D721Med (cell line): ENCODE results near the gene FAM114A2.

Source experiments
- DNase-seq: peaks from one replicate; pipeline ENCODE4 v3.0.0; 2011; ENCODE audit warnings: low spot score; ENCODE audit not compliant: insufficient read length
- FAIRE-seq: peaks from 2 replicates; lab custom pipeline; 2011; peaks lifted over from hg19 to GRCh38; lab: Jason Lieb, UNC
- TF ChIP-seq, protein P1 (sequence below): IDR thresholded peaks from 2 replicates; pipeline ENCODE4 v1.5.1; 2012; ENCODE audit warnings: mild to moderate bottlenecking, control low read depth; ENCODE audit not compliant: insufficient read depth; ENCODE audit errors: missing control alignments

Gene FAM114A2

DNA sequence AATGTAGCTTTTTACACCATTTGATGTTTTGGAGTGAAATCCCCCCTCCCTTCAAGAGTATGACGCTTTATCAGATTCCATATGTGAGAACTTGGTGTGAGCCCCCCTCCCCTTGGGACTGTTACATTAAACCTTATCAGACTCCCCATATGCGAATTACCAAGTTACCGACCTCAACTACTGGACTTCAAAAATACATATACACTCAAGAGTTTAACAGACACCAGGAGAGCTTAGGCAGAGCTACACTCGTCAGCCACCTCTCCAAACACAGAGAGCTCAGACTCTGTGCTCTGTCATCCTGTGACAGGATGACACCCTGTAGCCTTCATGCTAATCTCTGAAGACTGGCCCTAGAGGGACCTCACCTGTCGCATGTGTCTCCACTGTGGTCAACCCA is 50.2 kb downstream of the FAM114A2 start:
- DNase-seq: no peak
- TF ChIP-seq, protein P1, sequence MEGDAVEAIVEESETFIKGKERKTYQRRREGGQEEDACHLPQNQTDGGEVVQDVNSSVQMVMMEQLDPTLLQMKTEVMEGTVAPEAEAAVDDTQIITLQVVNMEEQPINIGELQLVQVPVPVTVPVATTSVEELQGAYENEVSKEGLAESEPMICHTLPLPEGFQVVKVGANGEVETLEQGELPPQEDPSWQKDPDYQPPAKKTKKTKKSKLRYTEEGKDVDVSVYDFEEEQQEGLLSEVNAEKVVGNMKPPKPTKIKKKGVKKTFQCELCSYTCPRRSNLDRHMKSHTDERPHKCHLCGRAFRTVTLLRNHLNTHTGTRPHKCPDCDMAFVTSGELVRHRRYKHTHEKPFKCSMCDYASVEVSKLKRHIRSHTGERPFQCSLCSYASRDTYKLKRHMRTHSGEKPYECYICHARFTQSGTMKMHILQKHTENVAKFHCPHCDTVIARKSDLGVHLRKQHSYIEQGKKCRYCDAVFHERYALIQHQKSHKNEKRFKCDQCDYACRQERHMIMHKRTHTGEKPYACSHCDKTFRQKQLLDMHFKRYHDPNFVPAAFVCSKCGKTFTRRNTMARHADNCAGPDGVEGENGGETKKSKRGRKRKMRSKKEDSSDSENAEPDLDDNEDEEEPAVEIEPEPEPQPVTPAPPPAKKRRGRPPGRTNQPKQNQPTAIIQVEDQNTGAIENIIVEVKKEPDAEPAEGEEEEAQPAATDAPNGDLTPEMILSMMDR: no peak
- FAIRE-seq: no peak

DNA sequence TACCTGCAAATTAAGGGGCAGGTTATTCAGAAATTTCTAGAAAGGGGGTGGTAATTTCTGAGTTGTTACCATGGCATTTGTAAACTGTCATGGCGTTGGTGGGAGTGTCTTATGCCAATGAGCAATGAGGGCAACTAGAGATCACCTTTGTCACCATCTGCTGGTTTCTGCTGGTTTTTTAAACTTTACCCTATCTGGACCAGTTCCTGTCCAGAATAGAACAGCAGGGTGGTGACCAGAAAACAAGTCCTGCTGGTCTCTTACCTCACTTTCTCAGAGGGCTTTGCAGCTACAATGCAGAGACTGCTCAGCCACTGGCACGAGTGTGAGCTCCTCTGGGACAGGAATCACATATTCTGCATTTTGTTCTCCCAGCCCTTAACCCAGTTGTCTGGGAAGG is 51.4 kb downstream of the FAM114A2 start:
- TF ChIP-seq, protein P1: no peak
- DNase-seq: no peak
- no peak for FAIRE-seq

DNA sequence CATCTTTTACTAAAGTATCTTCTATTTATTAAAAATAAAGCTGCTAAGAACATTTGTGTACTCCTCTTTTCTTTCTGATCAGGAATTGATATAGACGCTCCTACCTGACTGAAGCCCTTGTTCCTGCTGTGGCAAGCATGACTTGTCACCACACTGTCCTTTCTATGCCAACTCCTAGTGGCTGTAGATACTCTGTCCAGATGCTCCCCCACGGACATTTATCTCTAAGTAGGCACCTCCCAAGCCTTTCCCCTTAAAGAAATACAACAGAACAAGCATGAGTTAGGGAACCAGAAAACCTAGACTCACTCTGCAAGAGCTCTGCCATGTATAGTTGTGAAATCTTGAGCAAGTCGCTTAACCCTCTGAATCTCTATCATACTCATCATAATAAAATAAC is 53.2 kb downstream of the FAM114A2 start:
- TF ChIP-seq, protein P1: no peak
- DNase-seq (no peak), FAIRE-seq (no peak)

DNA sequence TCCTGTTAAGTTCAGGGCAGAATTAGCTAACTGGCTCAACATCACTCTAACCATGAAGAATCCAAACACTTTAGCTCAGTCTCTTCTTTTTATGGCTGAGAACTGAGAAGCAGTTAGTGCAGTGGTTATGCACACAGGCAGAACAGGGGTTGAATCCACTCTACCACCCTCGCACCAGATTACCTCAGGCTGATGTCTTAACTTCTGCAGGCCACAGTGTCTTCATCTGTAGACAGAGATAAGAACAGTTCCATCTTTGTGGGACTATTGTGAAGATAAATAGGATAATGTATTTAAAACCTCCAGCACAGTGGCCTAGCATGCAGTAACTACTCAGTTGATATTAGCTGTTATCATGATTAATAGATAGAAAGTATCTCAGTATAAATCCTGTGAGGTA is 54.8 kb downstream of the FAM114A2 start:
- DNase-seq (no peak), FAIRE-seq (no peak)
- TF ChIP-seq, protein P1: no peak

DNA sequence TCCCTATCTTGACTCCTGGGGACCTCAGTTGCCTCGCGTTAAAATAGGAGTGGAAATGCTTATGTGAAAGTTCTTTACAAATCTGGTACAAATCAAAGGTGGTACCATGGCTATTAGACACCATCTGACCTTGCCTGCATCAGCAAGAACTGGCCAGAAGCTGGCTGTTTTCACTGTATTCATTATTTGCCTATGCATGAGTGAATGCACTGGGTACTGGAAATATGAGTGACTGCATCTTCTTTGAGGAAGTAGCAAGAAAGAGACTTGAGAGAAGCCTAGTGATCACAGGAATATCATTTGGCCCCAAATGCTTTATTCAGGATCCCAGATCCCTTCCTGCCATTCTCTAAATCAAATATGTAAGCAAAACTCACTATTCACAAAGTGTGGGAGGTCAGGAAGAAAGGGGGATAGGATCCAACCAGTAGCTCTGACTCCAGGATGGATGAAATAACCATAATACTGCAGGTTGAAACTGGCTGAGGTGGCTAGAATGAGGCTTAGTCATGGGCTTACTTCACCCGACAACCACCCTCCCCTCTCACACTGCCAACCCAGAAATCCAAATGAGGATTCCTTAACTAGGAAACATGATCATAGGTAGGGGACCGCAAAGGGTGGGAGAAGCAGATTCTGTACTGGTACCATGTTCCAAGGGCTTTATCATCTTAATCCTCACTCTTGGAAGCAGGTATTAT is 56.7 kb downstream of the FAM114A2 start:
- DNase-seq (no peak), FAIRE-seq (no peak)
- TF ChIP-seq, protein P1: no peak

DNA sequence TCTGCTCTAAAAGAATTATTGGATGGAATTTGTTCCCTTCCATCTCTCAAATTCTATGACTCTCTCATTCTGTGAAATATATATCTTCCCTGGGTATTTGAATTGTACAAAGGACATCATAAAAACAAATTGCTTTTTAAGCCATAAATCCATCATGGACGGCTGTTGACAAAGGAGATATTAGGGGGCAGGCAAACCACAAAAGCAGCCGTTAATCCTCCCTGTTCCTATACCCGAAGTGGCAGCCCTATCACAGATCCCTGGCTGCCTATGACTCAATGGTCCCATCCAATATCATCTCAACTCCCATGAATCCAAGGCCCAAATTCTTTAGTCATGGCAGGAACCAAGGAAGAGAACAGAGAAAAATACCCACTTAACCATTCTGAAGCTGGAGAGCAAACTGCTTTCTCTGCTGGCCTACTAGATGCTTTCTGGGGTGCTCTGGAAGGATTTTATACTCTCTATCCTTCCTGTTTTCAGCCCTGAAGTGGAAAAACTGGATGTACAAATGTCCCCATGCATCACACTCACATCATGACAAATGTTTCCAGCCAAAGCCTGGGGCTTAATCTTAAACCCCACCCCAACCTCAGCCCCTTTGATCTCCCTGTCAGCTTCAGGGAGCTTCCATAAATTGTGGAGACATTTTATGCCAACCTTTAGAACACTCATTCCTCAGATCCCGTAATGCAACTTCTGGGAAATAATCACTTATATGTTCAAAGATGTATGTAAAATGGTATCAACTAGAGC is 59.5 kb downstream of the FAM114A2 start:
- no peak for FAIRE-seq
- TF ChIP-seq, protein P1: no peak
- no peak for DNase-seq

DNA sequence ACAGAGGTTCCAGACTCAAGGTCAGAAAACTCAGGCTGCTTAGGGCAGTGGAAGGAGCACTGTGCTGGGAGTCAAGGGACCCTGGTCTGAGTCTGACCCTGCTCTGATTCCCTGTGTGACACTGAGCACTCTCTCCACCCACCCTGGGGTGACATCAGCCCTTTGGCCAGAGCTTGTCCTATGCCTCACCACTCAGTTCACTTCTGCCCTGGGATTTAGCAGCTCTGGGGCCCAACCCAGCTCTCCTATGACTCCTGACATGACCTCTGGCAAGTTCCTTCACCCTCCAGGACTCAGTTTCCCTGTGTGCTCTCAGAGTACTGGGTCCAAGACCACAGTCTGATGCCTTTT is 63.9 kb downstream of the FAM114A2 start:
- DNase-seq: no peak
- TF ChIP-seq, protein P1: no peak
- FAIRE-seq: no peak
